GM18907 (cell line): ENCODE measurements around the gene RPN1.
"Not testable (repeated sequence)": the region's sequence is repeated elsewhere in the genome, so short reads cannot be mapped to it uniquely, and the experiment has no call there.

Experiments used
- ATAC-seq: cut with Tn5 transposase; IDR thresholded peaks from one replicate; pipeline ENCODE4 v1.9.1; 2021; ENCODE audit warnings: mild to moderate bottlenecking, moderate library complexity; ENCODE audit not compliant: unreplicated experiment

RPN1 gene

DNA sequence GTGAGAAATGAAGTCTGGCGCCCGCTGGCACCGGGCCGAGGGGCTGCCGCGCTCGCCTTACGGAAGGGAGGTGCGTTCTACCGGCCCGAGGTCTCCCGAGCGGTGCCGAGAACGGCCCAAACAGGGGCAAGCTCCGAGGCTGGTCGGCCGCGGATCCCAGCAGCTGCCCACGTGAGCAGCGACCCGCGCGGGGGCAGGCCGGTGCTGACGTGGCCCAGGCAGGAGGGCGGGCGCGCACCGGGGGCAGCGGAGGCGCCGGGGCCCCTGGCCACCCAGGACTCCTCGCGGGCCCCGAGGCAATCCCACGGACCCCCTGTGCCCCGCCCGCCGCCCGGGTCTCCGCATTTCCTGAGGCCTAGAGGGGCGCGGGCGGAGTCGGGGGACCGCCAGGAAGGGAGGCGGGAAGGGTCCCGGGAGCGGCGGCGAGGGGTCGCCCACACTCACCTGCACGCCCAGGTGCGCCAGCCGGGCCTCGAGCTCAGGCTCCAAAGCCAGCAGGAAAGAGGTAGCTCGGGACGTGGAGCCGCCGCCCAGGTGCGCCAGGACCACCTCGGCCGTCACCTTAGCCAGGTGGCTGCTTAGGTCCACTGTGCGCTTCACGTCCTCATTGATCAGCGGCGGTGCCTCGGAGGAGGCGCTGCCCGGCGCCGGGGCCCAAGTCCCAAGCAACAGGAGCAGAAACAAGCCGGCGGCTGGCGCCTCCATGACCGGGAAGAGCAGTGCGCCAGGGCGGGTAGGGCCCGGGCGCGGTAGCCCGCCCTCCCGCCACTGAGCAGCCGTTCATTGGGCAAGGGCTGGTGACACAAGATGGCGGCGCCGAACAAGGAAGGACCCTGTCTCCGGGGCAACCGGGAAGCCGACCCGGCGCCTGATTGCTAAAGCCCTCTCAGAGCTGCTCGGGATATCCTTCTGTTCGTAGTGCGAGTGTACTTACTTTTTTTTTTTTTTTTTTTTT lies at the start of gene RPN1:
TSS of gene RPN1 (minus strand) at position 723 of the 955 bp plus-strand sequence. CDS start at position 705, 18 bp downstream.
- ATAC-seq, result peak; percentile 93

DNA sequence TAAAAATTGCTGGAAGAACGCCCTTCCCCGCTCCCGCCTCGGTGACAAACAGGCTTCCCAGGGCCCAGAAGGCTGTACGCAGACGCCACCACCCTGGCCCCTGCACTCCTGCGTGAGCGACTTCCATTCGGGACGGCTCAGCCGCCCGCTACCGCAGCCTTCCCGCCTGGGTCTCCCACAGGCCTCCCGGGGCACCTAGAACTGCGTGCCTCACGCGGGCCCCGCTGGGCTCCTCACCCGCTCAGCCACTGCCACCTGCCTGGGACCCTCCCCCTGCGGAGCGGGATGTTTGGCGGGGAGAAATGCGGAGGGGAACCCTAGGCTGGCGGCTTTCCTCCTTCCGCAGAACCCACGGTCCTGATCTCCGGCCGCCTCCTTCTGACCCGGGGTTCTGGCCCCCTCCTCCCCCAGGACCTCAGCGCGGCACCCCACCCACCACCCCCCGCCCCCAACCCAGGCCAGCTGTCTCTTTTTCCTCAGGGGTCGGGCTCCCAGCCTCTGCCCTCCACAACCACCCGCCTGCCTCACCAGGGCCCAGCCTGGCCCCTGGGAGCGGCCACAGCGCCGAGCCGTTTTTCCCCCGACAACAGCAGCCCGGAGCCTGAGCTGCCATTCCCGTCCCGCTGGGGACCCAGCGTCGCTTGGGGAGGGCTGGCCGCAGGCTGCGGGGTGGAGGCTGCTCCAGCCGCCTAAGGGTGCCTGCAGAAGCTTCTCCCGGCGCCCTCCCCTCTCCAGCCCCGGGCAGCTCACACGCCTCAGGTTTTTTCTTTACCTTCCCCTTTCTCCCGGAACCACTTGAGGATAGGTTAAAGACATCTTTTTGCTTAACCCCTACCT lies 47.8 kb upstream of the RPN1 start:
- no peak for ATAC-seq

DNA sequence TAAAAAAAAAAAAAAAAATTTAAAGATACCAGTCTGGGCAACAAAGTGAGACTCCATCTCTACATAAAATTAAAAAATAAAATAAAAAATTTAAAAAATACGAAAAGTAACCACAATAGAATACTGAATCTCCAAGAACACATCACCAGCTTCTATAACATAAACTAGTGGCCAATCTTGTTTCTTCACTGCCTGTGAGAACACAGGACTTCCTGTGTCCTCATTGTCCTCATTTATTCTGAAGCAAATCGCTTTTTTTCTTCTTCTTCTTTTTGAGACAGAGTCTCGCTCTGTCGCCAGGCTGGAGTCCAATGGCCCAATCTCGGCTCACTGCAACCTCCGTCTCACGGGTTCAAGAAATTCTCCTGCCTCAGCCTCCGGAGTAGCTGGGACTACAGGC lies 46.7 kb upstream of the RPN1 start:
- ATAC-seq, result no peak

DNA sequence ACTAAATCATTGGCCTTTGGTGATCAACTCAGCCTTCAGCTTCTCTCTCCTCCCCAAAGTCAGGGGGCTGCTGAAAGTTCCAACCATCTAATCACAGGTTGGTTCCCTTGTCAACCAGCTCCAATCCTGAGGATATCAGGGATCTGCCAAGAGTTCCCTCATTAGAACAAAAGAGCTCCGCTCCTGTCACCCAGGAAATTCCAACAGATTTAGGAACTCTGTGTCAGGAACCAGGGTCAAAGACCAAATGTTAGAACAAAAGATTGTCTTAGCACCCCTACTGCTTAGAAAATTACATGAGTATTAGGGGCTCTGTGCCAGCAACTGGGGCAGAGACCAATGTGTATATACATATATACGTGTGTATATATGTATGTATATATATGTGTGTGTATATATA lies 43.1 kb upstream of the RPN1 start:
- no peak for ATAC-seq

DNA sequence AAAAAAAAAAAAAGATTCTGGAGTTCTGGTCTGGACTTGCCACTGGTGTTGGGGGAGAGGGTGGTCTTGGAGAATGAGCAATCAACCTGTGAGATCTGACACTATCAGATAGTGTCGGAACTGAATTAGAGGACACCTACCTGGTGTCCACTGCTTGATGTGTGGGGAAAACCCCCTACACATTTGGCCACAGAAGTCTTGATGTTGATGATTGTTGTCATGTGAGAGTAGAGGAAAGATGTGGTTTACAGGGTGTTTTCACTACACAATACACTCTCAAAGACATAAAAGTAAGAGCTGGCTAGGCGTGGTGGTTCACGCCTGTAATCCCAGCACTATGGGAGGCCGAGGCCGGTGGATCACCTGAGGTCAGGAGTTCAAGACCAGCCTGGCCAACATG lies 38.4 kb upstream of the RPN1 start:
- no peak for ATAC-seq

DNA sequence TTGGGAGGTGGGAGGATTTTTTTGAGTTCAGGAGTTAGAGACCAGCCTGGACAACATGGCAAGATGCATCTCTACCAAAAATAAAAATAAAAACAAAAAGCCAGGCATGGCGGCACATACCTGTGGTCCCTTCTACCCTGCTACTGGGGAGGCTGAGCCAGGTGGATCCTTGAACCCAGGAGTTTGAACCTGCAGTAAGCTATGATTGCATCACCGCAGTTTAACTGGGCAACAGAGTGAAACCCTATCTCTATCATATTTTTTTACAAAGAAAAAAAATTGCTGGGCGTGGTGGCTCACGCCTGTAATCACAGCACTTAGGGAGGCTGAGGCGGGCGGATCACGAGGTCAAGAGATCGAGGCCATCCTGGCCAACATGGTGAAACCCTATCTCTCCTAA lies 35.8 kb upstream of the RPN1 start:
- no peak for ATAC-seq

DNA sequence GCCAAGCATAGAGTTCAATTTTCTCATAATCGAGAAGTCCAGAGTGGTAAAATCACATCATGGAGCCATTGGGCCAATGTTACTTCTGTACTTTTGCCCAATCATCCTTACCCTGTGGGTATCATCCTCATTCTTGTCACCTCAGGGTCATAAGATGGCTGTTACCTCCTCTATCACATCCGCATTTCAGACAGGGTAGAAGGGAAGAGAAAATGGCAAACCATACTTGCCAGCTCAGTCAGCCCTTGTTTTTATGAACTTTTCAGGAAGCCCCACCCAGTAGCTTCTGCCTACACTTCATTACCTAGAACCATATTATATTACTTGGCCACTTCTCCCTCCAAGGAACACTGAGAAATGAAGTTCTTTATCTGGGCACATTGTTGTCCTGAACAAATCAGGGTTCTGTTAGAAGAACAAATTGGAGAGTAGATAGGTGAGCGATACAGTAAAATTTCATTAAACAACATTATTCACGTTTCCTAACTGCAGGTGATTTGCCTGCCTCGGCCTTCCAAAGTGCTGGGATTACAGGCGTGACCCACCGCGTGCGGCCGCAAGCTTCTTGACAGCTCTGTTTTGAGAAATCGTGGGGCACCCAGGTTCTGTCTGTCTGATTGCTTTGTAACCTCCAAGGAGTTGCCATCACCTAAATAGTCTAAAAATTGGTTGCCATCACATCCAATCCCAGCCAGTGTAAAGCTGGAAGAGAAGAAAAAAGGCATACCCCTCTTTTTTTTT lies 34.5 kb upstream of the RPN1 start:
- ATAC-seq, result no peak

DNA sequence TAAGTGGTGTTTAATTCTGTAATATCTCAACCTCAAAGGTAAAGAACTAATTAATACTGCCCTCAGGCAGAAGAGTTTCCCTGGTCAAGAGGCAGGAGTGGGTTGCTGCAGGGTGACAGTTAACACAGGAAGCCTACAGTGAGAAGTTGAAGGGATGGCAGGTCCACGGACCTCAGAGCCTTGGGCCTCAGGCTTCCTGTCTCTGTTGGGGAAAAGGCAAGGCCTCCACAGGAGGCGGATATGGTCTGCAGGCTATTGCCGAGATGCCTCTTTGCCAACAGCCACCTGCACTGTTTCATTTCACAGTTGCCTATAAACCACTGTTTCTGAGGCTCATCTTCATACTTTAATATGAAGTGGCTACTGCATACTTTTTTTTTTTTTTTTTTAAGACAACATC lies 33.3 kb upstream of the RPN1 start:
- ATAC-seq, result no peak

DNA sequence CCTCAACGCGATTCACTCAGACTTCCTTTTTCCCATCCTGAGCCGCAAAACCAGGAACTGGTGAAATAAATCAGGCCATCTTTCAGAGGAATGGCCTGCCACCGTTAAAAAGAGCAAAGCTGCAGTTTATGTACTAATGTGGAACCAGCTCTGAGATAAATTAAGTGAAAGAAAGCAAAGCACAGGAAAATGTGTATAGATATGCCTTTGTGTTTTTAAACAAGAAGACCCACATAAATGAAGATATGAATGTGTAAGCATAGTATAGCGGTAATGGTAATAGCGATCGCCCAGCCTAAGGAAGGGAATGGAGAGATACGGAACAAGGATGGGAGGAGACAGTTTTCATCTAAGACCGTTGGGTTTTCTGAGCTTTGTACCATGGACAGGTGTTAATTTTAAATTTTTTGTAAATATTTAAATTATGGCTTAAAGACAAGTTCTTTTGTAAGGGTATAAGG lies 30.8 kb upstream of the RPN1 start:
- ATAC-seq, result no peak

DNA sequence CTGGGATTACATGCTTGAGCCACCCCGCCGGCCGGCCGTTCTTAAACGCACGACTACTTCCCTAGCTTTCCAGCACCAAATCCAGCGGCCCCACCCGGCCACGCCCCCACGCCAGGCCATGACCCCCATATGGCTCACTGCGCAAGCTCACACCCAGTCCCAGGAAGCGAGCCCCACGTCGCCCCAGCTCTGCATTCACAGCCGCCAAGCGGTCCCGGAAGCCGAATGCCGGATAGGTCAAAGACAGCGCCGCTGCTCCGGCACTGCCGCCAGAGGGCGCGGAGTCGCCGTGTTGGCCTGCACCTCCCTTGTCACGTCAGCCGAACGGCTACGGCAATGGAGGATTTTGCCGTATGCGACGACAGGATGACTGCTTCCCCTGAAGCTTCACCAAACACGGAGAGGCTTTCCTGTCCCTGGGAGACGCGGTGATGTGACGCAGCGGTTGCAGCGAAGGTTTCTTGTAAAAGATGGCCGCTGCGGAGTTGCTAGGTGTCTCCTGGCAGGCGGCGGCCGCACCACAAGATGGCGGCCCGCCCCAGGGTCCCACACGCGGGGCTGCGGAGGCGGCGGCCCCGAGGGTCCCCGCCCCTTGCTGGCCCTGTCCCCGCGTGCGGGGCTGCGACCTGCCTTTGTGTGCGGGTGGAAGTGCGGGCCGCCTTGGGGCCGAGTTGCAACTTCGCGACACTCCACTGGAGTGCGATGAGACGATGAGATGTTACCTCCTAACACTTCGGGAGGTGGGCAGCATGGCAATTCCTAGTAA lies 30.2 kb upstream of the RPN1 start:
- ATAC-seq, result peak; percentile 93

DNA sequence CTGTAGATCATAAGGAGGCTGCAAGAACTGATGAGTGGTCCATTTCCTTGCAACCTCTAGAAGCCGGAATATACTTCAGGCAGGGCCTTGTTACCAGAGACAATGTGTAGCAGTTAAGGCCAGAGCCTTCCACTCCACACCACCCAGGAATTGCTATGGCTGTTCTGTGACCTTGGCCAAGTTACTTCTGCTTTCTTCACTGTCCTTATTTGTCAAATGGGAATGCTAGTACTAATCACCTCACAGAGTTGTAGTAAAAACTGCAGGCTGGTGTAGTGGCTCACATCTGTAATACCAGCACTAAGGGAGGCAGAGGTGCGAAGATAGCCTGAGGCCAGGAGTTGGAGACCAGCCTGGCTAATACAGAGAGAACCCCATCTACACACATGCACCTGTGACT lies 28.7 kb upstream of the RPN1 start:
- ATAC-seq, result no peak

DNA sequence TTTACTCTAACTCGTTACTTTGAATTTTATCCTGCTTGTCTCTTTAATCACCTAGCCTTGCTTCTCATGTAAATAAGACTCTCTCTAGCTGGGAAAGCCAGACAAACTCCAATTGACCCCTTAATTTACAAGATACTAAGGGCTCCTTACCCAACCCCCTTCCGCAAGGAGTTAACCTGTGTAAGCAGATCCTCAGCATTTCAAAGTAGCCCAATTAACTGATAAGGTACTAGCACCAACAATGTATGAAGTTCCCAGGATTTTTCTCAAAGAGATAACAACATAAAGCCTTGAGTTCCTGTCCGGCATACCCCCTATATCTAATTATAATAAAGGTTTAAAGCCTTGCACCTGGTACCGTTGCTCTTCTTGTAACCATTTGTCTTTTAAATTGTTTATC lies 25.2 kb upstream of the RPN1 start:
- ATAC-seq, result not testable (repeated sequence)

DNA sequence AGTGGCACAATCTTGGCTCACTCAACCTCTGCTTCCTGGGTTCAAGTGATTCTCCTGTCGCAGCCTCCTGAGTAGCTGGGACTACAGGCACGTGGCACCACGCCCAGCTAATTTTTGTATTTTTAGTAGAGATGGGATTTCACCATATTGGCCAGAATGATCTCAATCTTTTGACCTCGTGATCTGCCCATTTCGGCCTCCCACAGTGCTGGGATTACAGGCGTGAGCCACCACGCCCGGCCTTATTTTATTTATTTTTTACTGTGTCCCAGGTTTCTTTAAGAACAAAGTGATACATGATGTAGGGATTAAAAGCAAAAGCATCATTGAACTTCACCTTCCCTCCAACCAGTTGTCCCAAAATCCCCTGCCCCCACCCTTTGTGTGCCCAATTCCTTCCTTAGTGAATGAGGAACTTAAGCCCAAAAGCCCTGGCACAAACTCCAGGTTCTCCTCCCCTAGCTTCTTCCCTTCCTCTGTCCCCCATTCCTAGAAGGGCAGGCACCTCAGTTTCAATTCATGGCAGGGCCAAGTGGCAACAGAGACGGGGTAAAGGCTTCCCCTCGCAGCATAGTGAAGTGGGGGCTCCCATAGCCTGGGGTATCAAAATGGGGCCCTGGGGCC lies 23.7 kb upstream of the RPN1 start:
- ATAC-seq, result no peak

DNA sequence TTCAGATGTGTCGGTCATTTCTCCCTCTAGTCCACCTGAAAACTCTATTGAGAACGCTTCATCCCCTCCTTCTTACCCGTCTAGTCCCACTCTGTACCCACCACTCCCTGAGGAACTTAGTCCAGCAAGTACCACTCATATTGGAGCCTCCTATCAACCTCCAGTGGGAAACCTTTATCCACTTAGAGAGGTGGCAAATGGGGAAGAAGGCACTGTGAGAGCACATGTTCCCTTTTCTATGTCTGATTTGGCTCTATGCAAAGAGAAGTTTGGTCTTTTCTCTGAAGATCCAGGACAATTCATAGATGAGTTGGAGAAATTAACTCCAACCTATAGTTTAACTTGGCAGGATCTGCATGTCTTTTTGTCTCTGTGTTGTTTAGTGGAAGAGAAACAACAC lies 17.0 kb upstream of the RPN1 start:
- no peak for ATAC-seq

DNA sequence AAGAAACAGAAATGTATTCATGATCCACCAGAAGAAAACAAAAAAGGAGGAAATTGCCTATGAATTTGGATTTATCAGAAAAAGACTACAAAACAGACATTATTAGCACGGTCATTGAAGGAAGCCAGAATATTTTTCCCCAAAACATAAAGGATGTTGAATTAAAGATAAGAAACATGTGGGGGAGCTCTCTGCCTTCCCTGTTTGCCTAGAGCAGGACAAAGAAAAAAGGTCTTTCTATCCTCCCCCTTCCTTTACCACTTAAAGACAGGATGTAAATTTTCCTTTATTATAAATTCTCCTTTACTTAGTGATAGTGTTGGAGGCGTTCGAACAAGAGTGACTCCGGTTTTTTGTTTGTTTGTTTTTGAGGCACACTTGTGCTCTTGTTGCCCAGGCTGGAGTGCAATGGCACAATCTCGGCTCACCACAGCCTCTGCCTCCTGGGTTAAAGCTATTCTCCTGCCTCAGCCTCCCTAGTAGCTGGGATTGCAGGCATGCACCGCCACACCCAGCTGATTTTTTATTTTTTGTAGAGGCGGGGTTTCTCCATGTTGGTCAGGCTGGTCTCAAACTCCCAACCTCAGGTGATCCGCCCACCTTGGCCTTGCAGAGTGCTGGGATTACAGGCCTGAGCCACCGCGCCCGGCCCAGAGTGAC lies 14.9 kb upstream of the RPN1 start:
- ATAC-seq, result no peak

DNA sequence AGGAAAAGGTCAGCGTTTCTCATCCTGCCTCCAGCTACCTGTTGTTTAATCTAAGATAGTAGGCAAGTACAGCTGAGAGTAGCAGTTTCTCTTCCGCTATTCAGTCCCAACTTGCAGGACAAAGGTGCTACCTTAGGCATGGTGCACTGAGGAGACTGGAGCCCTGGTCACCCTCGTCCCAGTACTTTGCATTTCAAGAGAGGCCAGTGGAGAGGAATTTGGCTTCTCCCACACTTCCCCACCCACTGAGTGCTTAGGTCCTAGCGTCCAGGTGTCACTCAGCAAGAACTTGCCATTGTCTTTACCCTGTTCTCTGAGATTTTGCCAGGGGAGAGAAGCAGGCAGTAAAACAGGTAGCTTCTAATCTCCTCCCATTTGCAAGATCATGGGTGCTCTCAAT lies 12.5 kb upstream of the RPN1 start:
- ATAC-seq, result no peak

DNA sequence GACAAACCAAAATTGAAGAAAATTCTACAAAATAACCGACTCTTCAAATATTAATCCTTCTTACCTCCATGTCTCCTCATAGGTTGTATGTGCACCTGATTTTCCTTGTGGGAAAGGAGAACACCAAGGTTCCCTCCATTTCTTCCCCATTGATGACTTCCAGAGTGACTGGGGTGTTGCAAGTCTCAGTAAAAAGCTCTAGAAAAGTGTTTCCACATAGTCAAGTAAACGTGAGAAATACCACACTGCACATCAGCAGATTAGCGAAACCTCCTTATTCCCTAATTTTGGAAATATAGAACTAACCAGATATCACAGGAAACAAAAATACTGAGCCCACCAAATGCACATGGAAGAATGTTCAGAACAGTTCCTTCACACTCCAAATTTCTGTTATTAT lies 4.9 kb upstream of the RPN1 start:
- no peak for ATAC-seq

DNA sequence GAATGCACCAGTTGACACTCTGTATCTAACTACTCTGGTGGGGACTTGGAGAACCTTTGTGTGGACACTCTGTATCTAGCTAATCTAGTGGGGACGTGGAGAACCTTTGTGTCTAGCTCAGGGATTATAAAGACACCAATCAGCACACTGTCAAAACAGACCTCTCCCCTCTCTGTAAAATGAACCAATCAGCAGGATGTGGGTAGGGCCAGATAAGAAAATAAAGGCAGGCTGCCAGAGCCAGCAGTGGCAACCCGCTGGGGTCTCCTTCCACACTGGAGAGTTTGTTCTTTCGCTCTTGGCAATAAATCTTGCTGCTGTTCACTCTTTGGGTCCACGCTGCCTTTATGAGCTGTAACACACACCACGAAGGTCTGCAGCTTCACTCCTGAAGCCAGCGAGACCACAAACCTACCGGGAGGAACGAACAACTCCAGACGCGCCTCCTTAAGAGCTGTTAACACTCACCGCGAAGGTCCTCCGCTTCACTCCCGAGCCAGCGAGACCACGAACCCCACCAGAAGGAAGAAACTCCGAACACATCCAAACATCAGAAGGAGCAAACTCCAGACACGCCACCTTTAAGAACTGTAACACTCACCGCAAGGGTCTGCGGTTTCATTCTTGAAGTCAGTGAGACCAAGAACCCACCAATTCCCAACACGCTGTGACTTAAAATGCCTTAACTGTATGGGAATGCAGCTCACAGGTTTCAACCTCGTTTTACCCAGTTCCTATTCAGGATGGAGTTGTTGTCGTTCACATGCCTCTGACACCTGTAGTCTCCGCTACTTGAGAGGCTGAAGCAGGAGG lies 3.6 kb upstream of the RPN1 start:
- ATAC-seq, result not testable (repeated sequence)
